GM18907 (cell line): ENCODE results near the gene ZNF608.

Experiments used
- ATAC-seq: cut with Tn5 transposase; IDR thresholded peaks from one replicate; pipeline ENCODE4 v1.9.1; 2021; ENCODE audit warnings: mild to moderate bottlenecking, moderate library complexity; ENCODE audit not compliant: unreplicated experiment

Gene ZNF608

DNA sequence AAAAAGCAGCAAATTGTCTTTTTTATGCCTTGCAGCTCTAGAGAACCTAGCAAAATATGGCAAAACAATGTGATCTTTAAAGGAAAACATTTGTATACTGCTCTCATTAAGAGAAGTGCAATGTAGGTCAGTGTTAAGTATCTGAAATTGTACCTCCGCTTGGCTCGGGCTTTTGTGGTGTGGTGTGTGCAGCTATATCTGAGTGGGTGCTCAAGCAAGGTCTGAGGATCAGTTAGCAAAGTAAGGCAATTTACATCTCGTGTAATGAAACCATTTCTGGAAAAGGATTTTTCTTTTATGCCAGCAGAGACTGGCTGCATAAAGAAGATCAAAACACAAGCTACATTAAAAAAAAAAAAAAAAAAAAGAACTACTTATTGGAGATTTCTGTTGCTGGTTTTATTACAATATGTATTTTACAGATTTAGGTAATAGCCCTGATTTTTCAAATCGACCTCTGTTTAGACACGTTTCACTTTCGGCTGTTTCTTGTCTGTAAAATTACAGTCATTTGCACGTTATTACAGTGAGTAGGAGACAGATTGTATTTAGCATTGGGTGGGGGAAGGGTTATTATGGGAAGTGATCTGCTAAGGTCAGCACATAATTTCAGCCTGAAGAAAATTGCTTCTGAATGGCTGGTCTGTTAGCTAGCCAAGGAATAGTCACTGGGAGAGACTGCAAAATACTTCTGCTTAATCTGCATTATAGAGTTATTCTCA, 7.9 kb upstream of the ZNF608 start:
- no peak for ATAC-seq

DNA sequence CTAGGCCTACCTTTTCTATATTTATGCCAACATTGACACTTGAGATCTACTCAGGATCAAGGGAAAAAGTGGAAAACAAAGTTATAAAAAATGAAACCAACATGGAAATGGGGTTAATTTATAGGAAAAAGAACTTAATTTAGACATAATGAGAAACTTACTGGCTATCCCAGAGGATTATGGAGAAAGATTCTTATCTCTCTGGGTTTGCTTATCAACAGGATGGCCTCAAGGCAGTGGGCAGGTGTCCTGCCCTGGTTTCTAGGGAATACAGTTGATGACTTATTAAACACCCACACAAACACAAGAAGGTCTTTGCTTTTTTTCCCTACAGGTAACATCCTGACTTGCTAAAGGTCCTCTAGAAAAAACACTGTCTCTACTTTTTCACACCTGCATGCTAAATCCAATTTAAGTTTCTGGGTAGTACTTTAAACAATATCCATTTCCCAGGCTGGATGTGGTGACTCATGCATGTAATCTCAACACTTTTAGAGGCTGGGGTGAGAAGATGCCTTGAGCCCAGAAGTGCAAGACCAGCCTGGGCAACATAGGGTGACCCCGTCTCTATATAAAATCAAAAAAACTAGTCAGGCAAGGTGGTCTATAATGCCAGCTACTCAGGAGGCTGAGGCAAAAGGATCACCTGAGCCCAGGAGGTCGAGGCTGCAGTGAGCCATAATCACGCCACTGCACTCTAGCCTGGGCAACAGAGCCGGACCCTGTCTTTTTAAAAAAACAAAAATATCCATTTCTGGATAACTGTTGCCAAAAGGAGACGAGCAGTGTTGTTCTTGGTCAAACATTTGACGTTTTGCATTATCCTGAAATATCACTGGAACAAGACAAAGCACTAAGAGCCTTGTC, 6.6 kb upstream of the ZNF608 start:
- no peak for ATAC-seq

DNA sequence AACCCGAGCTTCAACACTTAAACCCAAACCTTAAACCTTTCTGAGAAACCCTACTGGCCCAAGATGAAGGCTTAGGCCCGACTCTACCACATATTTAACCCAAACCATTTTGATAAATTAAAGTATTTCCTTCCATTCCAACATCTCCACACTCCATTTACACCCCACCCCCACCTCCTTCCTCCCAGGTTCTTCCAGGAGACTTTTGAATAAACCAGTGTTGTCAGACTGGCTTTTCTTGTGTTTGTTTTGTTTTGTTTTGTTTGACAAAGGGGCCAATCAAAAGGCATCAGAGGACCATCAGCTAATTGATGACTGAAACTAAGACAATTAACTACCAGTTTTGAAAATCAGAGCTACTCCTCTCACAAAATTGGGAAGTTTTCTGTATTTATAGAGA, 4.6 kb upstream of the ZNF608 start:
- no peak for ATAC-seq

DNA sequence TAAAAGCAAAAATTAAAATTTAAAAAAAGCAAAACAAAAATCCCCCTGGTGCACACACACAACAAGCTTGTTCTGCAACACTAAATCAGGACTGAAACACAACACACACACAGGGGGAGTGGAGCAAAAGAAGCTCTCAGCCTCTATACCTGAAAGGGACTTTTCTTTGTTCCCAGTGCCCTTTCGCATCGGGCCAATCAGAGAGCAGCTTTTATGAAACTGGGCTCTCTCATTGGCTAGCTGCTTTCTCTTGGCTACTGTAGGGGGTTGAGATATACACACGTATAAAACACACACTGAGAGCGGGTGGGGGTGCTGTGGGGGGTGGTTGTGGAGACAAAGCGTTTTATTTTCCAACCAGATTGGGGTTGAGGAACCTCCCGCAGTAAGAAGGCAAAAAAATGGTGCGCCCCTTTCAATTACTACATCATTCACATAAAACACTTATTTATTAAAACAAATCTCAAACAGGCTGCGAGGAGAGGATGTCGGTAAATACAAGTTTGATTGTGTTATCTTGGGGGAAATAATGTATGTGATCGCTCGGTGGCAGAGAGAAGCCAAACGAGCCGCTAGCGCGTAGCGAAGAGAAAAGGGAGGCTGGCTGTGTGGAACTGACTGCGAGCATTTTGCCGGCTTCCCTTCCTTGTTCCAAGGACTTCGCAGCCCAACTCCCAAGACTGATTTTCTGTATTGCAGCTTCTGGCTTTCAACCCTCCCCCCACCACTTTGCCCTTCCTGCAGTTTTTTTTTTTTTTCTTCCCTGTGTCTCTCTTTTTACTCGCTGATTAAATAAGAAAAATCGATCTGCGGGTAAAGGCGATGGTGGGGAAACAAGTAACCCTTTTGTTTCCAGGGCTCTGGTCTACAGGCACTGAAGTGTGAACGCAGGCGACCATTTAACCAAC, 2.5 kb upstream of the ZNF608 start:
- ATAC-seq = peak; percentile 90

DNA sequence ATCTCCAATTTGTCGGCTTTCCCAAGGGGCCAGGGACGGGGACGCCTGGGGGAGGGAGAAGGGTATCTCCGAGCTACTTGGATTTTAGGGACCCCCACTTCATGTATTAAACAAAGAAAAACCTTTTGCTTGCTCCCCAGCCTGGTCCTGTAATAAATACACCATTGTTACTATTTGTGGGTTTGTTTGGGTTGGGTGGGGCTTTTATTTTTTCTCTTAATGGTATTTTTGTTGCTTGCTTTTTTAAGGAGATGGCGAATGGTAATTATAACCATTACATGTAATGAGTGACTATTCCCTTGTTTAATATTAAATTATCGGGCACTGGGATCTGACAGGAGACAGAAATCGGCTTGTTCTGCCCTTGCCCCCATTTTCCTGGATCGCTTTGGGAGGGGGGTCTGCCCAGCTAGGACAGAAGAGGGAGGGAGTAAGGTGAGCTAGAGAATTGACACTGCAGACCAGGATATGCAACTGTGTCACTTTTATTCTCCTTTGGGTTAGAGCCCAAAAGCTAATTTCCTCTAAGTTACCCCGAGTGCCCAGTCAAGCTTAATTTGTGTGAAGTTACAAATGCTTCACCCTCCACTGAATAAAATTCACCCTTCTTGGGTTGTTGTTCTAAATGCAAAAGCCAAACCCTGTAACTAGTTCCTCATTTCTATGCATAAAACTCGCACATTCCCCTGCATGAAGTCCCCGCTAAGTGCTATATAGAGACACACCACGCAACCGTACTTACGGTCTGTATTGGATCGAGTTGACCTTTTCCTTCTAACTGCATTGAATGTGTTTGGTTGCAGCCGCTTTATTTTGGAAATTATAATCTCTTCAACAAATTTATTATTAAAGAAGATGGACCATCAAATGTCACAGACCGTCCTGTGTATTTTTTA, 1.6 kb upstream of the ZNF608 start:
- ATAC-seq = peak; percentile 57

DNA sequence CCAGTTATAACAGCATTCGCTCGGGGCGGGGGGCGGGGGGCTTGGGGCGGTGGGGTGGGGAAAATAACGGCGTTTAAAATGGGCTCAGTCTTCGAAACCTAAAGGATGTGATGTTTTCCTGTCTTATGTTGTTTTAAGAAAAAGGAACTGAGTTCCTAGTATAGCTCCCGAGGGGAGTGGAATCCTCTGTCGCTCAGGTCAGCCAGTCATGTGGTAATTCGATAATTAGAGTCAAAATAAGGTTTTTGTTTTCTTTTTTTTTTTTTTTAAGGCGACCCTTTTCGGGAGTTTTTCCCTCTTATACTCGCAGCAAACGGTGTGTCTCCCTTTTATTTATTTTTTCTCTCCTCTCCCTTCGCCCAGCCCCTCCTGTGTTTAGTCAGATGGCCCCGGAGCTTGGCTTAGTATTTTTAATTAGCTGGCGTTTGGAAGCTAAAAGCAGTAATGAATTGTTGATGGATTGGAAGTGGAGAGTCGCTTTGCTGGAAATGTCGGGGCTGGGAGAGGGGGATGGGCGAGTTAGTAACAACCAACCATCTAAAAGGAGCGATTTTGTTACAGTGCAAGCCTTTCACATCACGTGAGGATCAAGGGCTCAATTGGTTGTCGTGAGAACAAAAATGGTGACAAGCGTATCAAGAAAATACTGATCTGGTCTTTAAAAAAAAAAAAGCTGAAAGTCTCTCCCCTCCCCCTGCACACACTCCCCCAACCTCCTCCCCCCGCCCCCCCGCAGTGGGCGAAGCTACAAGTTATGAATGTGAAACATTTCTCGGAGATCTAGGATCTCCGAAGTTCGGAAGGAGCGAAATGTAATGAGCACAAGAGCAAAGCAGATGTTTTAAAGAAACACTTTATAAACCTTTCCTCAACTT, 714 bp upstream of the ZNF608 start:
- no peak for ATAC-seq

DNA sequence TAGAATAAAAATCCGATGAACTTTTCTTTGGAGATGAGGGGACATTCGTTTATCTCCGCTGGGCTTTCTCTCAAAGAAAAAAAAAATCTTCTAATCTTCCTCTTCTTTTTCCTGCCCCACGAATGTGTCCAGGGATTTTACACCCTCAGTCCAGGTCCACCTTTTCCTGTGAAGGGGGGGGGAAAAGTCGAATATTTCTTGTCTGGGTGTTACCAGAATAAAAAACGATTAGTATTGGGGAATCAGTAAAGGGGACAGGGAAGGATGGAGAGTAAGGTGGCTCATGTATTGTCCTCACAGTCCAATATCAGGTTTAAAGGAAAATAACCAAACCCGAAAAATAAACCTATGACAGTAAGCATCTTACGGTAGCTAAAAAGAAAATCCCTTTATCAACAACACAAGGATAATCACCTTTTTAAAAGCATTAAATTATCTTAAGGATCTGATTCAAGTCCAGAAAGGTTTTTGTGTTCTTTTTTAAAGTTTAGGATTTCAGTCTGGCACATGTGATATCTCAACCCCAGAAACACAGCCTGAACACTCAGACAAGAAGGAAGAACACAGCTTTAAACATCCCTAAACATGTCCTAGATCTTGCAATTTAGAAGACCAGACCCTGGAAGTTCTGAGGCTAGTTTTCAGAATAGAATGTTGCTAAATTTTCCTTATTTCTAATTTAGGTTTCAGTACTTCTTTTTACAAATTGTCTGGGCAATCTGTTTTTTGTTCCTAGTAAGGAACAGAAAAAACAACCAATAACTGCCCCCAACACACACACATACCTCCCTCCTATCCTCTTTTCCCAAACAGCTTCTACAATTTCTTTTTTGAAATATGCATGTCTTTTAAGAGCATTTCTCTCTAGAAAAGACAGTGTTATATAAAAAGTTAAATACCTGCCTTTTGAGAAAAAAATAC, 1.2 kb downstream of the ZNF608 start:
- ATAC-seq = no peak

DNA sequence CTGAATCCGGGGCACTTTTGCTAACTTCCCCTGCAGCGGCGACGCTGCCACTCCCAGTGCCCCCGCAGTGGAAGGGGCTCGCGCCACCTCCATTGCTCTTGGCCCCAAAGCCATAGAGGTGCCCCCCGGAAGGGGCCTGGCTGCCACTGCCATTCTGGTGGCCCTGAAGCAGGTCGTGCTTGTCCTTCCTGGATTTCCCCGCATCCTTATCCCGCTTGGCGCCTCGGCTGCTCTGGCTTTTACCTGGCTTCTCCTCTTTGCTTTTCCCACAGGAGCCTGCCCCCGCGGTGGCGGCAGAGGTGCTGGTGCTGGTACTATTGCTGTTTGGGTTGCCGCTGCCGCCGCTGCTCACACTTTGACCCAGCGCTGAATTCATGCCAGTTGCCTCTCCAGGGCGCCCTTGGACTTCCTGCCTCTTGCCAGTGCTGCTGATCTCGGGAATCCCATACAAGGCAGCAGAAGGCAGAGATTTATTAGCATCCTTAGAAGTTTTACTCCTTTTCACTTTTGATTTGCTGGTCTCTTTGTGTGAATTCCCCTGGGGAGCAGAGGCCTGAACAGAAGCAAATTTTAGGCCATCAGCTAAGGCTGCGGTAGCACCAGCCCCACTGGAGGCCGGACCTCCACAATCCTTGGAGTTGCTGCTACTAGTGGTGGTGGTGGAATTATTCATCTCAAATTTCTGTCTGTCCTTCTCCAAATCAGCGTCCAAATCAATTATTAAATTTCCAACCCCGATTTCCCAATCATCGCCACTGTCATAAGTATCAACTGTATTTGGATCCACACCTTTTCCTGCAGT, 2.1 kb downstream of the ZNF608 start:
- no peak for ATAC-seq

DNA sequence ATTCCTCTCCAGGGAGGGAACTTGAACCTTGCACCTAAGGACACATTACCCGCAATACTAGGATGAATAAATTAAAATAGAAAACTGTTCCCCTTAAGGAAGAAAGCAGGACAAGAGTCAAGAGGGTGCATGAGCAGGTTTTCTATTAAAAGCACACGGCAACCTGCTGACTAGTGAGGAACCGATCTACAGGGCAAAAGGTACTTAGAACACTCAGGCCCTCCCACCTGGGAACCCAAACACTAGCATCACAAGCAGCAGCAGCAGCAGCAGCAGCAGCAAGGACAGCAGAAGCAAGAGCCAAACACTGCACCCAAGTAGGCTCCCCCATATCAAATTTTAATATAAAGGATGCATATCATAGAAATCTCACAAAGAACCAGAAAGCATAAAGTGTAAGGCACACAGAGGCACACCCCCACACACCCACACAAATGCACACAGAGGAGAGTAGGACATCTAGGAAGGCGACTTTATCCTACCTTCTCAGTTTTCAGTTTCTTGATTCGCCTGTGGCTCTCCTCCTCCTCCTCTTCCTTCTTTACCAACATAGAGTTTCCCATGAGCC, 2.8 kb downstream of the ZNF608 start:
- no peak for ATAC-seq

DNA sequence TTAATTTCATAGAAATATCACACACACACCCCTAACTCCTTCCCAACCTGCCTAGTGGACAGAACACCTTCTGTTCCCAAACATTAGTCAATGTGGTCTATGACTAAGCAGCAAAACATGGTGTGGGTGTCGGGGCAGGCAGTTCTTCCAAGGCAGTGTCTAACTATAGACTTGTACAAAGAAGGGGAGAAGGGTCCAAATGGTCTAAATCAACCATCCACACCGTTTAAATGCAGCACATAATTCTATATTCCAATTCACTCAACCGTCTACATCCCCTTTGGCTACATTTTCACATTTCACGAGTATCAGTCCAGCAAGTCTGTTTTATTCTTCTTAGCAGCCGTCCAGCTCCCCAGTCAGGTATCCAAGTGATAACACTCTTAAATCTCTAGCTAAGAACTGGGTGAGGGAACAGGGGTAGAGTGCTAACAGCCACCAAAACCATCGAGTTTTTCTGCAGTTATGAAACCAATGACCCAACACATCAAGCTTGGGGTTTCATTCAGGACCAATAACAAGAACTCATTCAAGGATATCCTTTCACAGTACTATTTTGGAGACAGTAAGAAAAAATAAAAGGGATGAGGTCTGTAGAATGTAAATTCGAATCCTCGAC, 3.3 kb downstream of the ZNF608 start:
- ATAC-seq = no peak

DNA sequence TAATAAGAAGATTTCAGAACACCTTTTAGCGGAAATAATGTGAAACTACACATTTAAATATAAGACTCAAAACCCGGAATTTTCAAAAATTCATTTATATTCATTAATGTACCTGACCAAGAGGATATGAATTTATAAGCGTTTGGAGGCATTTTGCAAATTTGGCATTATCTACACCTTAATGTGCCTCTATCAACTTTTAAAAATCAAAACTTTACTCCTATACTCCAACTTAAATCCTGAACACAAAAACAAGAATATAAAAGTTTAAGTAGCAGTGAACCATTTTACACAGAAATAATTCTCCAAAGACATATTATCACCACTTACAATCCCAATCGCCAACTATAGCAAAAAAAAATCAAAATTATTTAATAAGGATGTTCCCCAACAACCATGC, 3.9 kb downstream of the ZNF608 start:
- no peak for ATAC-seq

DNA sequence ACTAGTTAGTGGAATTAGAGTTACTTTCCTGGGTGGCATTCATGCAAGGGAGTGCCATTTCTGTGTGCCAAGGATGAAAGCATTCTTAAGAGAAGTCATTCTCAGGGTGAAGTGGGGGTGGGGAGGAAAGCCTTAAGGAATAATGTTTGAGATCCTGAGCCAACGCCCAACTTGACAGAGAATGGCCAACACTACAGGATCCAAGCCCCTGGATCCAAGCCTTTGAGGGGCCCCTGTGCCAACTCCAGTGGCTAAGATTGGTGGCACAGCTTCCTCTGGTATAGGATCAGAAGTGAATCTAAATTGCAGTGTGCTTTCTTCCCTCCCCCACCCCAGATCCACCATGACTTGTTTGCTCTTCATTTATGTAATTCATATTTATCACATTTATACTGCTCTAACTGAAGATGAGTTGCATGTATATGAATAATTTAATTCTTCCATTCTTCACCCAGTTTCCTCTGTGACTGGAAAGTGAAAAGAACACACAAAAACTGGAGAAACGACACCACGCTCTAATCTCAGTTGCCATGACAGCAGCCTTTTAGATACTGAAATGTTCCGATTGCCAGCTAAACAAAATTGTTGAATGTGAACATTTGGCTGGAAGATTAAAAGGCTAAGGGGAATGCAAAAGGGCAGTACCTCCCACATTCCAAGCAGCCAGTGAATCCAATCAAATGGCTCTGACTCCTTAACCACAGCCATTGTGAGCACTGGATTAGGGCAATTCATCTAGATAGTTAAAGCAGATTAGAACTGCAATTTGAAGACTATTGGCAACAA, 4.5 kb downstream of the ZNF608 start:
- no peak for ATAC-seq

DNA sequence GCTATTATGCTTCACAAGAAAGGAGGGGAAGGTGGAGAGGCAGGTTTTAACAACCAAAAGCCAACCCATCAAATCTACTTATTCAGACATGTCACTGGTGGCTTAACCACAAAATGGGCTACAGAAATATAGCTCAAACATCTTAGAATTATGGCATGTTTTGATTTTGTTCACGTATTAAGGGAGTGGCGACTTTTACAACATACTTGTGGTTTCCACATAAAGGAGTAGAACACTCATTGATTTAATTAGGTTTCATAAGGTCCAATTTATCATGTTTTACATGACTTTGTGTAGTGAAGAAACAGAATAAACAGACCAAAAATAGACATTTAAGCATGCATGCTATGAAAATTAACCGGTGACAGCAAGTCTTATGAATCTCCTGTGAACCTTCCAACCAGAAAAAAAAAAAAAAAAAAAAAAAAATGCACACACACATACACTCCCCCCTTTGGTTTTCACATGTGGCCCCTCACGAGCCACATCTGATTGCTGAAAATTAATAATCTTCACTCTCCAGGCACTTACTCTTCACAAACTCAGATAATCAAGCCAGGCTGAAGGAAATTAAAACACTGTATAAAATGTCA, 5.4 kb downstream of the ZNF608 start:
- no peak for ATAC-seq

DNA sequence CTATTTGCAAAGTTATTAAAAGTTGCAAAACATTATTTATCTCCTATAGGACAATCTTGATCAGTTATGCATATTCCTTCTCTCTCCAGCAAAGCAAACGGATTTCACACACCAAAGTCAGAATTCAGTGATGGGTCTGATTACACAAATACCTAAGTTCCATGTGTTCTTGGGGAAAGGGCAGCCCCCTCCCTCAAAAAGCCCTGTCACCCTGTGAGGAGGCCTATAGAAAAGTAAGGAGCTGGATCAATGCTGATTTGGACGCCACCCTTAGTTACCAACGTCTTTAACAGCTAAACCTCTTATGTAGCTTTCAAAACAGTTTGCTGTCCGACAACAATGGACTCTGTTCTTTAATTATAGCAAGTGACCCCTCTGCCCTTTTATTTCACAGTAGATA, 6.4 kb downstream of the ZNF608 start:
- no peak for ATAC-seq

DNA sequence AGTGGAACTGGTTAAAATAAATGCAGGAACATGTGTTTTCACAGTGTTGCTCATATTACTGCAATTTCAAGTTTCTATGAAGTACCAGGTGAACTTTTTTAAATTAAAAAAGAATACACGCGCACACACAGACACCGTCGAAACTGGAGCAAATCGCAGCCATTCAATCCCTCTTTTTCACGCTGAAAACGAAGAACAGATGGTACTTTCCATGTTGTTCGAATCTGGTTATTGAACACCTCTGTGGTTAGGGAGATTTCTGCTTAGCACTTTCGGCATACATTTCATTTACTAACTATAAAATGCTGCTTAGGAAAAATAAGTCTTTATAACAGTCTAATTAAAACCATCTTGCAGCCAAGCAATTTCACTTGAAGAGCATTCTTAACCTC, 6.8 kb downstream of the ZNF608 start:
- ATAC-seq = no peak
